Measurements from ENCODE around the gene BABAM2. TPM values are rescaled to one million over a fixed set of nuclear protein-coding genes. Genes with fewer than 3 reads are reported as not detected.
A peak's percentile ranks its signal among the peaks of the same experiment; 100 is the strongest.

The BABAM2 gene
- total and polyA plus RNA-seq, 2 of the 4 experiments (the other 2 are of a cell fraction): 20.9 to 23.1 TPM

GRCh38 chr2:27901234-27901633 lies 10.7 kb downstream of the BABAM2 start:
- H3K4me2 ChIP-seq (ENCODE audit: low read depth, low read length): no peak overlapping the region
- DNase-seq (peak; percentile 32), ATAC-seq (ENCODE audit: low read depth) (peak; percentile 32; the same call in 1 of the 2 replicates)
- H2AFZ ChIP-seq (replicated peaks; ENCODE audit: low read length, poor library complexity): no peak overlapping the region
- POLR2A ChIA-PET (ENCODE audit: unreplicated experiment): no interaction called here
- no peak overlapping the region for H3K27ac ChIP-seq (ENCODE audit: insufficient read depth, low read length)
- intact Hi-C loops (cut with micrococcal nuclease) (loop anchor here (5.0 kb wide), 1 partner anchor 36 kb away; no protein-coding TSS in a partner anchor), in situ Hi-C loops (cut with MboI; ENCODE audit: low sequenced_read_pairs) (no loop called here), dilution Hi-C loops (cut with HindIII; ENCODE audit: low sequenced_read_pairs, unreplicated experiment) (no loop called here)
- no peak overlapping the region for H2BK120ac ChIP-seq (ENCODE audit: low read depth, low read length)
- no peak overlapping the region for H3K56ac ChIP-seq (ENCODE audit: extremely low read depth, insufficient read depth, low read length)
- peaks cover 11 to 26% of the 10 kb centered on the region in 2 experiments; a peak in 3 of 4 replicates for H3K79me1 ChIP-seq (ENCODE audit: low read depth in 1 of 2, low read length in 2 of 2)
- H3K9ac ChIP-seq (ENCODE audit: low read depth, low read length): no peak overlapping the region
- peaks cover 7% of the 10 kb centered on the region for H3K36me3 ChIP-seq (ENCODE audit: control insufficient read depth, insufficient read depth, low read length)
- no peak overlapping the region for H2BK15ac ChIP-seq (ENCODE audit: low read depth, low read length)
- no peak overlapping the region; the same call in 1 of the 2 replicates for H3K23ac ChIP-seq (ENCODE audit: low read depth, low read length)
- H3K18ac ChIP-seq (ENCODE audit: low read depth, low read length): no peak overlapping the region; the same call in 1 of the 2 replicates
- no peak overlapping the region for H3K4me3 ChIP-seq (ENCODE audit: insufficient read depth, low read depth, low read length)
- no peak overlapping the region for H2BK5ac ChIP-seq (ENCODE audit: low read depth, low read length, poor library complexity, severe bottlenecking)
- H4K5ac ChIP-seq (ENCODE audit: low read depth, low read length): no peak overlapping the region
- H4K91ac ChIP-seq (ENCODE audit: insufficient read depth, low read depth, low read length): no peak overlapping the region
- H4K20me1 ChIP-seq (ENCODE audit: insufficient read depth, low read length): no peaks in the 10 kb centered on the region
- no CpG with 5 or more reads among the region's 1 CpG for WGBS, 2 experiments (ENCODE audit: extremely low coverage in 2 of 2, insufficient read length in 1 of 2)
- H3K4ac ChIP-seq (ENCODE audit: low read depth, low read length): peak overlapping the region; percentile 22; the same call in 1 of the 2 replicates
- peaks cover 4% of the 10 kb centered on the region; the same call in 1 of the 2 replicates for H3K4me1 ChIP-seq (ENCODE audit: control insufficient read depth, insufficient read depth, low read length)
- no peaks in the 10 kb centered on the region for H3K9me3 ChIP-seq (ENCODE audit: control insufficient read depth, insufficient read depth, low read length)
- CTCF ChIA-PET: no interaction called here
- H2AK5ac ChIP-seq (ENCODE audit: low read depth, low read length): no peak overlapping the region
- BruUV-seq (replicated peaks): no TSS peak
- H2AK9ac ChIP-seq (replicated peaks; ENCODE audit: low read depth, low read length, poor library complexity): no peak overlapping the region
- H3K27me3 ChIP-seq (ENCODE audit: control insufficient read depth, insufficient read depth, low read length): no peaks in the 10 kb centered on the region
- peaks cover 7% of the 10 kb centered on the region for H3K9me1 ChIP-seq (ENCODE audit: insufficient read depth, low read length)
- H4K8ac ChIP-seq (ENCODE audit: low read depth in 2 of 2, low read length in 2 of 2): no peak overlapping the region
- H3K14ac ChIP-seq (replicated peaks; ENCODE audit: low read depth, low read length): no peak overlapping the region
- TF ChIP-seq RFX5 (IDR thresholded peaks at IDR 0.05; ENCODE audit: low read depth, low read length): no peak
- TF ChIP-seq, protein P1, sequence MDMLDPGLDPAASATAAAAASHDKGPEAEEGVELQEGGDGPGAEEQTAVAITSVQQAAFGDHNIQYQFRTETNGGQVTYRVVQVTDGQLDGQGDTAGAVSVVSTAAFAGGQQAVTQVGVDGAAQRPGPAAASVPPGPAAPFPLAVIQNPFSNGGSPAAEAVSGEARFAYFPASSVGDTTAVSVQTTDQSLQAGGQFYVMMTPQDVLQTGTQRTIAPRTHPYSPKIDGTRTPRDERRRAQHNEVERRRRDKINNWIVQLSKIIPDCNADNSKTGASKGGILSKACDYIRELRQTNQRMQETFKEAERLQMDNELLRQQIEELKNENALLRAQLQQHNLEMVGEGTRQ (IDR thresholded peaks at IDR 0.05; ENCODE audit: low read depth, low read length): no peak
- TF ChIP-seq, protein P2, sequence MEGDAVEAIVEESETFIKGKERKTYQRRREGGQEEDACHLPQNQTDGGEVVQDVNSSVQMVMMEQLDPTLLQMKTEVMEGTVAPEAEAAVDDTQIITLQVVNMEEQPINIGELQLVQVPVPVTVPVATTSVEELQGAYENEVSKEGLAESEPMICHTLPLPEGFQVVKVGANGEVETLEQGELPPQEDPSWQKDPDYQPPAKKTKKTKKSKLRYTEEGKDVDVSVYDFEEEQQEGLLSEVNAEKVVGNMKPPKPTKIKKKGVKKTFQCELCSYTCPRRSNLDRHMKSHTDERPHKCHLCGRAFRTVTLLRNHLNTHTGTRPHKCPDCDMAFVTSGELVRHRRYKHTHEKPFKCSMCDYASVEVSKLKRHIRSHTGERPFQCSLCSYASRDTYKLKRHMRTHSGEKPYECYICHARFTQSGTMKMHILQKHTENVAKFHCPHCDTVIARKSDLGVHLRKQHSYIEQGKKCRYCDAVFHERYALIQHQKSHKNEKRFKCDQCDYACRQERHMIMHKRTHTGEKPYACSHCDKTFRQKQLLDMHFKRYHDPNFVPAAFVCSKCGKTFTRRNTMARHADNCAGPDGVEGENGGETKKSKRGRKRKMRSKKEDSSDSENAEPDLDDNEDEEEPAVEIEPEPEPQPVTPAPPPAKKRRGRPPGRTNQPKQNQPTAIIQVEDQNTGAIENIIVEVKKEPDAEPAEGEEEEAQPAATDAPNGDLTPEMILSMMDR (conservative IDR thresholded peaks at IDR 0.05; ENCODE audit: low read depth, low read length): no peak
- no peak for TF ChIP-seq RCOR1 (IDR thresholded peaks at IDR 0.05; ENCODE audit: insufficient replicate concordance, low read length)
- TF ChIP-seq, protein P3, sequence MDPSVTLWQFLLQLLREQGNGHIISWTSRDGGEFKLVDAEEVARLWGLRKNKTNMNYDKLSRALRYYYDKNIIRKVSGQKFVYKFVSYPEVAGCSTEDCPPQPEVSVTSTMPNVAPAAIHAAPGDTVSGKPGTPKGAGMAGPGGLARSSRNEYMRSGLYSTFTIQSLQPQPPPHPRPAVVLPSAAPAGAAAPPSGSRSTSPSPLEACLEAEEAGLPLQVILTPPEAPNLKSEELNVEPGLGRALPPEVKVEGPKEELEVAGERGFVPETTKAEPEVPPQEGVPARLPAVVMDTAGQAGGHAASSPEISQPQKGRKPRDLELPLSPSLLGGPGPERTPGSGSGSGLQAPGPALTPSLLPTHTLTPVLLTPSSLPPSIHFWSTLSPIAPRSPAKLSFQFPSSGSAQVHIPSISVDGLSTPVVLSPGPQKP (IDR thresholded peaks at IDR 0.05; ENCODE audit: borderline replicate concordance, low read depth, low read length): no peak
- no peak for TF ChIP-seq BHLHE40 (IDR thresholded peaks at IDR 0.05; ENCODE audit: low read depth, low read length)
- no peak for TF ChIP-seq SMC3 (IDR thresholded peaks at IDR 0.05; ENCODE audit: low read depth, low read length)
- no peak for TF ChIP-seq NFE2L2 (IDR thresholded peaks at IDR 0.05; ENCODE audit: low read depth, low read length)
- no peak overlapping the region for H2BK20ac ChIP-seq (ENCODE audit: low read depth, low read length)
